Natural killer cell (primary cell): ENCODE results near the gene TUBB1. TPM values are rescaled to one million over a fixed set of nuclear protein-coding genes. Genes with fewer than 3 reads are reported as not detected.

Experiments
- ATAC-seq, 3 donors: fragments of 150-1000 bp in 2 of 3; fragments of 200-7000 bp in 1 of 3; cut with Tn5 transposase; 1 replicate in 1 of 3; 2 replicates in 2 of 3; pipeline ENCODE4 v1.10.0; 2021; ENCODE audit warnings: mild to moderate bottlenecking in 2 of 3, moderate library complexity in 2 of 3
- DNase-seq, 2 donors: peaks; one replicate each; pipeline versions ENCODE4 v3.0.0 to v3.0.0-alpha.2; 2013 to 2021; ENCODE audit warnings: mixed read lengths in 1 of 2
- H3K27ac ChIP-seq: one replicate; pipeline ENCODE4 v1.5.1; 2013; ENCODE audit warnings: mild to moderate bottlenecking, low read length
- H3K27me3 ChIP-seq: one replicate; pipeline ENCODE4 v1.6.1; 2013; ENCODE audit warnings: low read length; ENCODE audit not compliant: control insufficient read depth, insufficient read depth
- H3K36me3 ChIP-seq: one replicate; pipeline ENCODE4 v1.6.1; 2013; ENCODE audit warnings: low read length; ENCODE audit not compliant: control insufficient read depth, insufficient read depth
- H3K4me1 ChIP-seq: one replicate; pipeline ENCODE4 v1.6.1; 2013; ENCODE audit warnings: low read length; ENCODE audit not compliant: control insufficient read depth, insufficient read depth
- H3K4me3 ChIP-seq: one replicate; pipeline ENCODE4 v1.5.1; 2013; ENCODE audit warnings: low read length
- H3K9me3 ChIP-seq: one replicate; pipeline ENCODE4 v1.6.1; 2013; ENCODE audit warnings: low read length; ENCODE audit not compliant: control insufficient read depth, insufficient read depth
- H3K27ac Mint-ChIP-seq, 2 donors: one replicate each; pipeline ENCODE4 v1.8.0; 2022; ENCODE audit warnings: mild to moderate bottlenecking in 2 of 2, mixed read lengths in 2 of 2, moderate library complexity in 1 of 2
- H3K27me3 Mint-ChIP-seq, 2 donors: one replicate each; pipeline ENCODE4 v1.8.0; 2022; ENCODE audit warnings: low read depth in 2 of 2, mixed read lengths in 2 of 2
- H3K36me3 Mint-ChIP-seq: one replicate; pipeline ENCODE4 v1.8.0; 2022; ENCODE audit warnings: mixed read lengths
- H3K4me1 Mint-ChIP-seq, 2 donors: one replicate each; pipeline ENCODE4 v1.8.0; 2022; ENCODE audit warnings: mixed read lengths in 2 of 2
- H3K4me3 Mint-ChIP-seq: one replicate; pipeline ENCODE4 v1.8.0; 2022; ENCODE audit warnings: mild to moderate bottlenecking, moderate library complexity, mixed read lengths
- H3K9me3 Mint-ChIP-seq, 2 donors: one replicate each; pipeline ENCODE4 v1.8.0; 2022; ENCODE audit warnings: mixed read lengths in 2 of 2
- WGBS: methylation state at CpG from one replicate; pipeline ENCODE4 v1.1.7; 2013; ENCODE audit warnings: missing lambda C conversion rate; ENCODE audit not compliant: insufficient coverage; 5-methylcytosine and 5-hydroxymethylcytosine counted together
- intact Hi-C: fragments of 100-400 bp; cut with micrococcal nuclease; formaldehyde crosslinking; loops from one replicate; pipeline ENCODE4 v1.14.2; 2022
- total RNA-seq, 4 donors: library from RNA; stranded (reverse); fragments of 120-200 nt in 1 of 4; gene quantifications; one replicate each; pipeline versions ENCODE4 v1.2.3 to v1.2.4, GENCODE V29; 2013 to 2022
- TF ChIP-seq, protein P1 (sequence below): fragments of 200-600 bp; IDR thresholded peaks from one replicate; pipeline ENCODE4 v1.8.0; 2022; ENCODE audit warnings: antibody characterized with exemption

Gene TUBB1
- total RNA-seq, 3 donors from 2014 or later (not counting 1 experiment from before 2014, with no cell fraction given) = 4.3 to 46.9 (median 18.8) TPM

- DNase-seq (no peak), ATAC-seq (no peak)
- TF ChIP-seq, protein P1, sequence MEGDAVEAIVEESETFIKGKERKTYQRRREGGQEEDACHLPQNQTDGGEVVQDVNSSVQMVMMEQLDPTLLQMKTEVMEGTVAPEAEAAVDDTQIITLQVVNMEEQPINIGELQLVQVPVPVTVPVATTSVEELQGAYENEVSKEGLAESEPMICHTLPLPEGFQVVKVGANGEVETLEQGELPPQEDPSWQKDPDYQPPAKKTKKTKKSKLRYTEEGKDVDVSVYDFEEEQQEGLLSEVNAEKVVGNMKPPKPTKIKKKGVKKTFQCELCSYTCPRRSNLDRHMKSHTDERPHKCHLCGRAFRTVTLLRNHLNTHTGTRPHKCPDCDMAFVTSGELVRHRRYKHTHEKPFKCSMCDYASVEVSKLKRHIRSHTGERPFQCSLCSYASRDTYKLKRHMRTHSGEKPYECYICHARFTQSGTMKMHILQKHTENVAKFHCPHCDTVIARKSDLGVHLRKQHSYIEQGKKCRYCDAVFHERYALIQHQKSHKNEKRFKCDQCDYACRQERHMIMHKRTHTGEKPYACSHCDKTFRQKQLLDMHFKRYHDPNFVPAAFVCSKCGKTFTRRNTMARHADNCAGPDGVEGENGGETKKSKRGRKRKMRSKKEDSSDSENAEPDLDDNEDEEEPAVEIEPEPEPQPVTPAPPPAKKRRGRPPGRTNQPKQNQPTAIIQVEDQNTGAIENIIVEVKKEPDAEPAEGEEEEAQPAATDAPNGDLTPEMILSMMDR = no peak
- H3K27me3 ChIP-seq = no peaks in the 10 kb centered on the region
- Mint-ChIP-seq H3K9me3 (no peaks in the 10 kb centered on the region), H3K27me3 (no peaks in the 10 kb centered on the region), H3K36me3 (no peaks in the 10 kb centered on the region), H3K27ac (peak overlapping the region in 1 of 2 donors; percentile 52), H3K4me1 (peaks cover 33 to 42% of the 10 kb centered on the region in 2 donors), H3K4me3 (no peak overlapping the region)
- H3K36me3 ChIP-seq = peaks cover 2% of the 10 kb centered on the region
- no peak overlapping the region for H3K4me3 ChIP-seq
- H3K27ac ChIP-seq = no peak overlapping the region
- no peaks in the 10 kb centered on the region for H3K9me3 ChIP-seq
- H3K4me1 ChIP-seq = peaks cover 32% of the 10 kb centered on the region
- WGBS = 83% methylated on average over 16 of the region's 16 CpGs
- intact Hi-C loops = no loop called here
These were observed 1.6 kb upstream of the TUBB1 start for GRCh38 chr20:59017493-59018231.

- Mint-ChIP-seq H3K4me1 (peaks cover 31 to 34% of the 10 kb centered on the region in 2 donors), H3K9me3 (no peaks in the 10 kb centered on the region), H3K27ac (no peak overlapping the region), H3K27me3 (no peaks in the 10 kb centered on the region), H3K4me3 (no peak overlapping the region), H3K36me3 (no peaks in the 10 kb centered on the region)
- 91% methylated on average over 10 of the region's 10 CpGs for WGBS
- peaks cover 25% of the 10 kb centered on the region for H3K4me1 ChIP-seq
- H3K27ac ChIP-seq = no peak overlapping the region
- DNase-seq (no peak), ATAC-seq (no peak)
- TF ChIP-seq, protein P1 = no peak
- no peak overlapping the region for H3K4me3 ChIP-seq
- H3K36me3 ChIP-seq = peaks cover 13% of the 10 kb centered on the region
- no peaks in the 10 kb centered on the region for H3K9me3 ChIP-seq
- no peaks in the 10 kb centered on the region for H3K27me3 ChIP-seq
- intact Hi-C loops = no loop called here
These were observed 412 bp upstream of the TUBB1 start for GRCh38 chr20:59018817-59019216.

GRCh38 chr20:59020938-59021551, 1.8 kb downstream of the TUBB1 start:
- intact Hi-C loops = no loop called here
- Mint-ChIP-seq H3K27ac (peak overlapping the region in 1 of 2 donors; percentile 16), H3K9me3 (no peaks in the 10 kb centered on the region), H3K27me3 (no peaks in the 10 kb centered on the region), H3K4me1 (peaks cover 35 to 39% of the 10 kb centered on the region in 2 donors), H3K36me3 (peaks cover 7% of the 10 kb centered on the region), H3K4me3 (no peak overlapping the region)
- ATAC-seq = no peak
- H3K27ac ChIP-seq = no peak overlapping the region
- TF ChIP-seq, protein P1 = no peak
- H3K36me3 ChIP-seq = peaks cover 34% of the 10 kb centered on the region
- DNase-seq = no peak
- peaks cover 13% of the 10 kb centered on the region for H3K4me1 ChIP-seq
- no peaks in the 10 kb centered on the region for H3K9me3 ChIP-seq
- 76% methylated on average over 5 of the region's 5 CpGs for WGBS
- H3K27me3 ChIP-seq = no peaks in the 10 kb centered on the region
- H3K4me3 ChIP-seq = no peak overlapping the region
